Fibroblast of pulmonary artery (primary cell): ENCODE results near the gene FXYD4.
A peak's percentile ranks its signal among the peaks of the same experiment; 100 is the strongest.

Source experiments
- DNase-seq: peaks from one replicate; pipeline ENCODE4 v3.0.0-alpha.2; 2010; ENCODE audit warnings: low read depth
- H3K4me3 ChIP-seq: replicated peaks from 2 replicates; pipeline ENCODE4 v1.5.1; 2011; ENCODE audit warnings: low read depth, mild to moderate bottlenecking, control low read depth, low read length, moderate library complexity
- TF ChIP-seq, protein P1 (sequence below): IDR thresholded peaks from 2 replicates; pipeline ENCODE4 v1.5.1; 2011; ENCODE audit warnings: mild to moderate bottlenecking, control low read depth, low read length, inconsistent platforms; ENCODE audit errors: missing control alignments

The FXYD4 gene

DNA sequence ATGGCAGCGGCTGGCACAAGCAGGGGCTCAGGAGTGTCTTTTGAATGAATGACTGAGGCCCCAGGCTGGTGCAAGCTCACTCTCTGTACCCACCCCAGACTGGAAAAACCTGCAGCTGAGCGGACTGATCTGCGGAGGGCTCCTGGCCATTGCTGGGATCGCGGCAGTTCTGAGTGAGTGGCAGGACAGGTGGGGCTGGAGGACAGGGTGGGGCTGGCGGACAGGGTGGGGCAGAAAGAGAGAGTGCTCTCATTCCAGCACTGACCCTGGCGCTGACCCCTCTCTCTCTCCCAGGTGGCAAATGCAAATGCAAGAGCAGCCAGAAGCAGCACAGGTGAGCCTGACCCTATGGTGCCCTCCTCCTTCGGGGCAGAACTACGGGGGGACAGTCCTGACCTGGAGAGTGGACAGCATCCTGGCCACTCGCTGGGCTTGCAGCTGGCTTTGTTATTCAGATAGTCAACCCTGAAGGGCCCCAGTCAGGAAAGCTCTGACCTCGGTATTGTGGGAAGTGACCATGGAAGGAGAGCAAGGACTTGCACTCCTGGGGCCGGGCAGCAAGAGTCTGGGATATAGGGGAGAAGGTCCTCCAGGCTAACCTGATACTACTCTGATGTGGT is 4.1 kb downstream of the FXYD4 start:
- DNase-seq = no peak
- H3K4me3 ChIP-seq = no peak overlapping the region
- TF ChIP-seq, protein P1, sequence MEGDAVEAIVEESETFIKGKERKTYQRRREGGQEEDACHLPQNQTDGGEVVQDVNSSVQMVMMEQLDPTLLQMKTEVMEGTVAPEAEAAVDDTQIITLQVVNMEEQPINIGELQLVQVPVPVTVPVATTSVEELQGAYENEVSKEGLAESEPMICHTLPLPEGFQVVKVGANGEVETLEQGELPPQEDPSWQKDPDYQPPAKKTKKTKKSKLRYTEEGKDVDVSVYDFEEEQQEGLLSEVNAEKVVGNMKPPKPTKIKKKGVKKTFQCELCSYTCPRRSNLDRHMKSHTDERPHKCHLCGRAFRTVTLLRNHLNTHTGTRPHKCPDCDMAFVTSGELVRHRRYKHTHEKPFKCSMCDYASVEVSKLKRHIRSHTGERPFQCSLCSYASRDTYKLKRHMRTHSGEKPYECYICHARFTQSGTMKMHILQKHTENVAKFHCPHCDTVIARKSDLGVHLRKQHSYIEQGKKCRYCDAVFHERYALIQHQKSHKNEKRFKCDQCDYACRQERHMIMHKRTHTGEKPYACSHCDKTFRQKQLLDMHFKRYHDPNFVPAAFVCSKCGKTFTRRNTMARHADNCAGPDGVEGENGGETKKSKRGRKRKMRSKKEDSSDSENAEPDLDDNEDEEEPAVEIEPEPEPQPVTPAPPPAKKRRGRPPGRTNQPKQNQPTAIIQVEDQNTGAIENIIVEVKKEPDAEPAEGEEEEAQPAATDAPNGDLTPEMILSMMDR = no peak

DNA sequence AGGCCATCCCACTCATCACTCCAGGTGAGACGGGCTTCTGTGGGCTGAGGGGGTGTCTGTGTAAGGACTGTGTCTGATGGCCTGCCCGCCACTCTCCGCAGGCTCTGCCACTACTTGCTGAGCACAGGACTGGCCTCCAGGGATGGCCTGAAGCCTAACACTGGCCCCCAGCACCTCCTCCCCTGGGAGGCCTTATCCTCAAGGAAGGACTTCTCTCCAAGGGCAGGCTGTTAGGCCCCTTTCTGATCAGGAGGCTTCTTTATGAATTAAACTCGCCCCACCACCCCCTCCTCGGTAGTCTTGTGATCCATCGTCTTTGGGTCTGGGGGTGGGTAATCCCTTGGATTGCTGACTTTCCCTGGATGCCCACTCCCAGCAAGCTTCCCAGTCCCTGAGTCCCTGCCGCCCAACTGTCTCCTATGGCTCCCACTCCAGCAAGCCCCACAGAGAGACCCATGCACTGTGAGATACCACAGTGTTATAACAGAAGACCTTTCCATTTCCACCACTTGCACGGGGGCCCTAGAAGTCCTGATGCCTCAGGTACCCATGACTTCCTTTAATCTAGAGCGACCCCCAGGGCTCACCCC is 4.7 kb downstream of the FXYD4 start:
- TF ChIP-seq, protein P1 = no peak
- no peak for DNase-seq
- no peak overlapping the region for H3K4me3 ChIP-seq

DNA sequence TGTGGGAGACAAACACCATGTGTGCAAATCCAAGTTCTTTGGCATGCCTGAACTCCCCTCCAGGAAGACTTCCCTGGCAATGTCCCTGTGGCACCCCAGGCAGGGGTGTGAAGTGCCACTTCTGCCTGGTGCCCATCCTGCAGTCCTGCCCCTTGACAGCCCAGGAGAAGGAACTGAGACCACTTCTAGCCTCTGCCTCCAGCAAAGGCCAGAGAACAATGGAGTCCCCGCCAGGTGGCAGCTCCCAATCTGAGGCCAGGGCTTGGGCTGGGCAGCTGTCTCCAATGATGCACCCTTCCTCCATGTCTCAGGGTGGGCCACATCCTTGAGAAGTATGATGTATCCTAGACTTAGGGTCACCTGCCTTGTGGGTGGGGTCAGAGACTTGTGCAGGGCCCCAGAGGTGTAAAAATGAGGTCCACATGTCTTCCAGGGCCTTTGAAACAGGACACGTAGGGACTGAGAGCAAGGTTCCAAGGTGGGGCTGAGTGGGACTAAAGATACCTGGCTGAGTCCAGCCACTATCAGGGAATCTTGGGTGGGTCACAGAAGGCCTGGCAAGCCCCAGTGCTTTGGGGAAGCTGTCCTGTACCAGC is 5.5 kb downstream of the FXYD4 start:
- TF ChIP-seq, protein P1 = no peak

DNA sequence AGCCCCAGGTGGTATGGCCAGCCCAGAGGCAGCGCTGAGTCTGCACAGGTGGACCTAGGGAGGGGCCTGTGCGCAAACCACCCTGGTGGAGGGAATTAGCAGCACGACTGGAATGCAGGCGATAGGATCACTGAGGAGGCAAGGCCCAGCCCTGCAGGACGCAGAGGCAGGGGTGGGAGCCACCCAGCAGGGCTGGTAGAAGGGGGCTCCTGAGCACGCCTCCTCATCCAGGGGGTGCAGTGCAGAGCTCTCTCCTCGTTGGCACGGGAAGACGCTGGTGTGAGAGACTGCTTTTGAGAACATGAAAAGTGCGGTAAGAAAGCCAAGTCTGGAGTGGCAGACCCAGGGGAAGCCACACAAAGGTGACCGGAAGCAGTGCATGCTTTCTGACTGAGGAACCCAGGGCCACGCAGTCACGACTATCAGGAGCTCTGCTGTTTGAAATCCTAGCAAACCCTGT is 6.0 kb downstream of the FXYD4 start:
- TF ChIP-seq, protein P1 = no peak
- no peak overlapping the region for H3K4me3 ChIP-seq
- no peak for DNase-seq

More for the DNA sequence above, 5.5 kb downstream of the FXYD4 start:
- no peak overlapping the region for H3K4me3 ChIP-seq
- no peak for DNase-seq

DNA sequence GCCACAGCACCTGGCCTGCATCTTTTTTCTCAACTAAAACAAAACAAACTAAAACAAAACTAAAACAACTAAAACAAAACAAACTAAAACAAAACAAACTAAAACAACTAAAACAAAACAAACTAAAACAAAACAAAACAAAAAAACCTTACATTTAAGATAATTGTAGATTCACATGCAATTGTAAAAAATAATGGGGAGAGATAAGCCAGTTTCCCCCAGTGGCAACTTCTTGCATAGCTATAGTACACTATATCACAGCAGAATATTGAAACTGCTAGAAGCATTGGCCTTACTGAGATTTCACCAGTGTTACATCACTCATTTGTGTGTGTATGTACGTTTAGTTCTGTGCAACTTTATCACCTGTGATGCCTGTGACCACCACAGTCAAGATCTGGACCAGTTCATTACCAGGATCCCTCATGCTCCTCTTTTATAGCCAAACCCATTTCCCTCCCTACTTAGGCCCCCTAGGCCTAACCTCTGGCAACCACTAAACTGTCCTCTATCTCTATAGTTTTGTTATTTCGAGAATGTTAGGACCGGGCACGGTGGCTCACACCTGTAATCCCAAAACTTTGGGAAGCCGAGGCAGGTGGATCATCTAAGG is 9.3 kb downstream of the FXYD4 start:
- peak; percentile 26 for DNase-seq
- TF ChIP-seq, protein P1 = peak; percentile 11
- no peak overlapping the region for H3K4me3 ChIP-seq

DNA sequence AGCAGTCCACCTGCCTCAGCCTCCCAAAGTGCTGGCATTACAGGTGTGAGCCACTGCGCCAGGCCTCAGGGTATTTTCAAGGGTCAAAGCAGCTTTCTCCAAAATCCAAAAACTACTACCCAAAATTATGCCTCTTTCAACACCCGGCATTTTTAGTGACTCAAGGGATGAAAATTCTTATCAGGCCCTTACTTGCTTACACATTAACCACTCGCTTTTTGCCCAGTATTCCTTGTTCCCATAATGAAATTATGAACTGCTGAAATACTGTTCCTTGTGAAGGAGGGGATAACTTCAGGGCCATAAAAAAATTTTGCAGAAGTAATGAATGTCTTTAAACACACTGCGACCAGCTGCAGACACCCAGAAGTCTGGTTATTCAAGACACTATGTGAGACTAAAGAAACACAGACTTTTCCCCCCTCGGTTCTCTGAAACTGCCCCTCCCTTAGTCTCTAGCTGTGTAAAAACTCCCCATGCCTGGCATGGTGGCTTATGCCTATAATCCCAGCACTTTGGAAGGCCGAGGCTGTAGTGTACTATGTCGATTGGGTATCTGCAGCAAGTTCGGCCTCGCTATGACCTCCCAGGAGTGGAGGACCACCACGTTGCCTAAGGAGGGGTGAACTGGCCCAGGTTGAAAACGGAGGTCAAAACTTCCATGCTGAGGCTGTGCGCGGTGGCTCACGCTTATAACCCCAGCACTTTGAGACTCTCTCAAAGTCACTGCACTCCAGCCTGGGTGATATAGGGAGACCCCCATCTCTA is 12.0 kb downstream of the FXYD4 start:
- no peak for DNase-seq
- H3K4me3 ChIP-seq = no peak overlapping the region
- TF ChIP-seq, protein P1 = no peak
